ENCODE measurements around the gene MBNL1. TPM values are rescaled to one million over a fixed set of nuclear protein-coding genes. Genes with fewer than 3 reads are reported as not detected.

MBNL1 gene
- total RNA-seq, 1 donor from 2014 or later = 14.7 TPM

GRCh38 chr3:152339881-152340505 lies 71.3 kb downstream of the MBNL1 start:
- H3K27ac Mint-ChIP-seq = no peak overlapping the region
- H3K27ac ChIP-seq = no peak overlapping the region

GRCh38 chr3:152345233-152345632 lies 76.5 kb downstream of the MBNL1 start:
- Histone ChIP-seq H3K36me3 (no peaks in the 10 kb centered on the region), H3F3A (ENCODE audit: low read depth) (no peaks in the 10 kb centered on the region), H3K4me2 (no peak overlapping the region), H4K20me1 (ENCODE audit: low read depth) (no peaks in the 10 kb centered on the region), H3K9me3 (ENCODE audit: low read depth) (no peaks in the 10 kb centered on the region), H3K4me3 (no peak overlapping the region), H3K27me3 (no peaks in the 10 kb centered on the region), H3K79me2 (ENCODE audit: low read depth) (no peaks in the 10 kb centered on the region), H3K9ac (no peak overlapping the region), H2AFZ (replicated peaks) (no peak overlapping the region), H3K27ac (no peak overlapping the region), H3K4me1 (no peaks in the 10 kb centered on the region)
- no peak for DNase-seq (ENCODE audit: low spot score)
- Mint-ChIP-seq H3K27ac (no peak overlapping the region), H3K4me3 (no peak overlapping the region), H3K4me1 (peaks cover 8% of the 10 kb centered on the region), H3K9me3 (no peaks in the 10 kb centered on the region), H3K36me3 (no peaks in the 10 kb centered on the region), H3K27me3 (ENCODE audit: insufficient read depth, low read depth) (no peaks in the 10 kb centered on the region)
- TF ChIP-seq, protein P1, sequence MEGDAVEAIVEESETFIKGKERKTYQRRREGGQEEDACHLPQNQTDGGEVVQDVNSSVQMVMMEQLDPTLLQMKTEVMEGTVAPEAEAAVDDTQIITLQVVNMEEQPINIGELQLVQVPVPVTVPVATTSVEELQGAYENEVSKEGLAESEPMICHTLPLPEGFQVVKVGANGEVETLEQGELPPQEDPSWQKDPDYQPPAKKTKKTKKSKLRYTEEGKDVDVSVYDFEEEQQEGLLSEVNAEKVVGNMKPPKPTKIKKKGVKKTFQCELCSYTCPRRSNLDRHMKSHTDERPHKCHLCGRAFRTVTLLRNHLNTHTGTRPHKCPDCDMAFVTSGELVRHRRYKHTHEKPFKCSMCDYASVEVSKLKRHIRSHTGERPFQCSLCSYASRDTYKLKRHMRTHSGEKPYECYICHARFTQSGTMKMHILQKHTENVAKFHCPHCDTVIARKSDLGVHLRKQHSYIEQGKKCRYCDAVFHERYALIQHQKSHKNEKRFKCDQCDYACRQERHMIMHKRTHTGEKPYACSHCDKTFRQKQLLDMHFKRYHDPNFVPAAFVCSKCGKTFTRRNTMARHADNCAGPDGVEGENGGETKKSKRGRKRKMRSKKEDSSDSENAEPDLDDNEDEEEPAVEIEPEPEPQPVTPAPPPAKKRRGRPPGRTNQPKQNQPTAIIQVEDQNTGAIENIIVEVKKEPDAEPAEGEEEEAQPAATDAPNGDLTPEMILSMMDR (IDR thresholded peaks at IDR 0.05) = no peak
- TF ChIP-seq EZH2phosphoT487 (IDR thresholded peaks at IDR 0.05) = no peak
- no peak for TF ChIP-seq EZH2 (IDR thresholded peaks at IDR 0.05)

More at GRCh38 chr3:152339881-152340505, 71.3 kb downstream of the MBNL1 start:
- Histone ChIP-seq H3K36me3 (no peaks in the 10 kb centered on the region), H3K9ac (no peak overlapping the region), H4K20me1 (ENCODE audit: low read depth) (no peaks in the 10 kb centered on the region), H3K9me3 (ENCODE audit: low read depth) (no peaks in the 10 kb centered on the region), H3K4me2 (no peak overlapping the region), H3F3A (ENCODE audit: low read depth) (no peaks in the 10 kb centered on the region), H3K4me1 (no peaks in the 10 kb centered on the region), H3K79me2 (ENCODE audit: low read depth) (no peaks in the 10 kb centered on the region), H3K4me3 (no peak overlapping the region), H2AFZ (replicated peaks) (no peak overlapping the region), H3K27me3 (no peaks in the 10 kb centered on the region)
- Mint-ChIP-seq H3K9me3 (no peaks in the 10 kb centered on the region), H3K4me3 (no peak overlapping the region), H3K36me3 (no peaks in the 10 kb centered on the region), H3K4me1 (peaks cover 4% of the 10 kb centered on the region), H3K27me3 (ENCODE audit: insufficient read depth, low read depth) (no peaks in the 10 kb centered on the region)
- no peak for TF ChIP-seq EZH2phosphoT487 (IDR thresholded peaks at IDR 0.05)
- TF ChIP-seq, protein P1 (IDR thresholded peaks at IDR 0.05) = no peak
- no peak for TF ChIP-seq EZH2 (IDR thresholded peaks at IDR 0.05)
- DNase-seq (ENCODE audit: low spot score) = no peak

DNA sequence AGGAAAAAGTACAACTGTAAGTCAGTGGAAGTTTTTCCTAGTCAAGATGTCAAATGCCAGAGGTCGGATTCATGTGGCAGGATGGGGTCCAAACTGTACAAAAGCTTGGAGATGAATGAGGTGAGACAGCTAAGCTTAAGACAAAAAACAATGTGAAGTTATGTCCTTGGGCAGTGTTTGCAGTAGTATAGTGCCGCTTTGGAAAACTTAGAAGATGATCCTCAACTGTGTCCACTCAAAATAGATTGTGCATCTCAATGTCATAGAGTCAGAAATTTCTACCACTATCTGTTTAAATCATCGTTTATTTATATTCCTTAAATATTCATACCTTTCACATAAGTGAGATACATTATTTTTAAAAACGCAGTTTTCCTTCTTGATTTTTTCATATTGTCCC lies 77.3 kb downstream of the MBNL1 start:
- Mint-ChIP-seq H3K4me3 (no peak overlapping the region), H3K27me3 (ENCODE audit: insufficient read depth, low read depth) (no peaks in the 10 kb centered on the region), H3K27ac (no peak overlapping the region), H3K36me3 (no peaks in the 10 kb centered on the region), H3K4me1 (peaks cover 8% of the 10 kb centered on the region), H3K9me3 (no peaks in the 10 kb centered on the region)
- no peak overlapping the region for H3K4me3 ChIP-seq
- no peak overlapping the region for H2AFZ ChIP-seq (replicated peaks)
- H3K4me2 ChIP-seq = no peak overlapping the region
- no peaks in the 10 kb centered on the region for H3K79me2 ChIP-seq (ENCODE audit: low read depth)
- TF ChIP-seq EZH2 (IDR thresholded peaks at IDR 0.05) = no peak
- TF ChIP-seq, protein P1 (IDR thresholded peaks at IDR 0.05) = no peak
- TF ChIP-seq EZH2phosphoT487 (IDR thresholded peaks at IDR 0.05) = no peak
- no peaks in the 10 kb centered on the region for H3F3A ChIP-seq (ENCODE audit: low read depth)
- no peak overlapping the region for H3K9ac ChIP-seq
- H3K27ac ChIP-seq = no peak overlapping the region
- no peaks in the 10 kb centered on the region for H3K4me1 ChIP-seq
- H3K36me3 ChIP-seq = no peaks in the 10 kb centered on the region
- H3K9me3 ChIP-seq (ENCODE audit: low read depth) = no peaks in the 10 kb centered on the region
- DNase-seq (ENCODE audit: low spot score) = no peak
- H4K20me1 ChIP-seq (ENCODE audit: low read depth) = no peaks in the 10 kb centered on the region
- H3K27me3 ChIP-seq = no peaks in the 10 kb centered on the region

Data from neural progenitor cell (in vitro differentiated cells).